ENCODE data around the gene VPS25. TPM values are rescaled to one million over a fixed set of nuclear protein-coding genes. Genes with fewer than 3 reads are reported as not detected.
A peak's percentile ranks its signal among the peaks of the same experiment; 100 is the strongest.

Gene VPS25
- total and polyA plus RNA-seq, 9 of the 15 experiments (the other 6 are each of a cell fraction or from before 2014, with no cell fraction given) = 123 to 352 (median 180) TPM

GRCh38 chr17:42779936-42780850, 6.9 kb downstream of the VPS25 start, which contains the start of gene WNK4 (continued):
- no peak for TF ChIP-seq ID3 (CRISPR knock-in tag; IDR thresholded peaks at IDR 0.05)
- TF ChIP-seq ID3 (tag; IDR thresholded peaks at IDR 0.05) = no peak
- no peak for TF ChIP-seq FUS (optimal IDR thresholded peaks at IDR 0.05; ENCODE audit: low read depth, low read length)
- TF ChIP-seq GATAD2A (IDR thresholded peaks at IDR 0.05) = peak; percentile 76
- TF ChIP-seq CTCF (IDR thresholded peaks at IDR 0.05 in 2 of 3, conservative IDR thresholded peaks at IDR 0.05 in 1 of 3; ENCODE audit: insufficient read depth in 2 of 3, low read depth in 1 of 3, low read length in 3 of 3) = peak in 1 of 3 experiments; percentile 19; a peak in 1 of 6 replicates
- TF ChIP-seq TRIM25 (IDR thresholded peaks at IDR 0.05; ENCODE audit: borderline replicate concordance) = no peak
- TF ChIP-seq CC2D1A (IDR thresholded peaks at IDR 0.05) = peak; percentile 98
- peak; percentile 96 for TF ChIP-seq EGR1 (conservative IDR thresholded peaks at IDR 0.05)
- peak; percentile 73 for TF ChIP-seq SMARCC2 (IDR thresholded peaks at IDR 0.05; ENCODE audit: low read depth)
- TF ChIP-seq HMBOX1 (IDR thresholded peaks at IDR 0.05) = peak; percentile 56; the same call in 1 of the 2 replicates
- peak; percentile 39 for TF ChIP-seq RBBP5 (IDR thresholded peaks at IDR 0.05; ENCODE audit: borderline replicate concordance, insufficient read depth, low read length, poor library complexity, severe bottlenecking)
- peak; percentile 86 for TF ChIP-seq GATA2 (CRISPR knock-in tag; IDR thresholded peaks at IDR 0.05)
- no peak for TF ChIP-seq ZNF512 (tag; IDR thresholded peaks at IDR 0.05)
- TF ChIP-seq PYGO2 (tag; IDR thresholded peaks at IDR 0.05) = no peak
- TF ChIP-seq GTF2F1 (IDR thresholded peaks at IDR 0.05; ENCODE audit: low read depth, low read length) = 0 out of 2 replicates have a peak, but pooled peaks have one; percentile 13
- peak; percentile 47; the same call in 1 of the 2 replicates for TF ChIP-seq CBFB (CRISPR knock-in tag; IDR thresholded peaks at IDR 0.05)
